Measurements from ENCODE around the gene YOD1.

Gene YOD1

DNA sequence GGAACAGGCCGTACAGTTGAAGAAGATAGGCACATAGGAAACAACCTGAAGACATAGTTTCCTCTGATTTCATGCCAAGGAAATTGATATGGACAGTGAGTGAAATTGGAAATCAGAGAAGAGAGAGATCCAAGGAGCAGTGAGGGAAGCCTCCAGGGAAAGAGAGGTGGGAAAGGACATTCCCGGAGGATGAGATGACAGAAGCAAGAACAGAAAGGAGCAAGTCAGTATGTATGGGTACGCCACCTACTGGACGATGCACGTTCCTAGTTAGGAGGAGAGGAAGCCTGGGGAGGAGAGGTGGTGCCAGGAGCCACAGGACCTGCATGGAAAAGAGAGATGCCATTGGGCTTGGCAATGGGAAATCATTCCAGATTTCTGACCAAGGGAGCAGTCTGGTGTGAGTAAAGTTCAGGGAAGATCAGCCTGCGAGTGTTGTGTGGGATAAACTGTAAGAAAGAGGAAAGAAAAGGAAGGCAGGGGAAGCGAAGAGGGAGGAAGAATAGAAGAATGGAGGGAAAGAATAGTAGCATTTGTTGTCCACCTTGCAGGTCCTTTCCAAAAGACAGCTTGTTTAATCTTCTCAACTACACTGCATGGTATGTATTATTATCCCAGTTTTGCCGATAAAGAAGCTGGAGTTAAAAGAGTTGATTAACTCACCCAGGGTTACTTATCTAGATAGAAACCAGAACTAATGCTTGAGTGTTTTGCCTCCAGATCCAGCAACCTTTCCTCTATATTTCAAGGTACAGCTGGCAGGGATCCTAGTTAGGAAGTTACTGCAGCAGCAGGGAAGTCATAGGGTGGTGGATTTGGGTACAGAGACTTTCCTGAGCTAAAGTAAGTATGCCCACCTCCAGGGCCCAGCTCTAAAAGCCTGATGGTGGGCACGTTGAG is 45.8 kb downstream of the YOD1 start:
- DNase-seq: no peak

DNA sequence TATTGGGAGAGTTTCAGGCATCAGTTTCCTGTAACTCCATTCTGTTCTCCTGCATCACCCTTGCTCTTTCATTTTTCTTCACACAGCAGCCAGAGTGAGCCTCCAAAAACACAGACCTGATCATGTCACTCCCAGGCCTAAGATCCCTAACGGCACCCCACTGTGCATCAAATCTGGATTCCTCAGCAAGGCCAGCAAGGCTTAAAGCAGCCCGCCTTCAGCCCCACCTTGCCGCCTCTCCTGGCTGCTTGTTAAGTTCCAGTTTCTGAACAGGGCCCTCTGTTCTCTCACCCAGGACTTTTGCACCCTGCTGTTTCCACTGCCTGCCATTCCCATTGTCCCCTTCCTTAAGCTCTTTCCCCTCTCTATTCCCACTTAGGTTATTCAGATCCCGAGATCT is 47.8 kb downstream of the YOD1 start:
- DNase-seq: no peak

DNA sequence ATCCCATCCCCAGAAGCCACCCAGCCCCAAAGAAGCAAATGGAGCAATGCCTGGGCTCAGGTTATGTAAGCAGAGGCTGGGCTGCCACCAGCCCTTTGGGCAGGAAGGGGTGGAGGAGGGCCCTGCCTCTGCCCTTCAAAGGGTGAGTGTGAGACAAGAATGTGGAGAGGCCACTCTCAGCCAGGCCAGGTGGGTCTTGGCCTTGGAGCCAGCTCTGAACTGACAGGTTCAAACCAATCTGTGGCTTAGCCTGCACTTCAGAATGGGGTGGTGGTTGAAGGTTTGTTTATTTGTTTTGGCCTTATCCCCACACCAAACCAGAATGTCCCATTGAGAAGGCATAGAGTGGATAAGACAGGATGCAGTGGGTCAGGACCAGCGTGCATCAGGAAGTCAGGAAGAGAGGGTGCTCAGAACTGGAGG is 48.3 kb downstream of the YOD1 start:
- peak; percentile 75 for DNase-seq

DNA sequence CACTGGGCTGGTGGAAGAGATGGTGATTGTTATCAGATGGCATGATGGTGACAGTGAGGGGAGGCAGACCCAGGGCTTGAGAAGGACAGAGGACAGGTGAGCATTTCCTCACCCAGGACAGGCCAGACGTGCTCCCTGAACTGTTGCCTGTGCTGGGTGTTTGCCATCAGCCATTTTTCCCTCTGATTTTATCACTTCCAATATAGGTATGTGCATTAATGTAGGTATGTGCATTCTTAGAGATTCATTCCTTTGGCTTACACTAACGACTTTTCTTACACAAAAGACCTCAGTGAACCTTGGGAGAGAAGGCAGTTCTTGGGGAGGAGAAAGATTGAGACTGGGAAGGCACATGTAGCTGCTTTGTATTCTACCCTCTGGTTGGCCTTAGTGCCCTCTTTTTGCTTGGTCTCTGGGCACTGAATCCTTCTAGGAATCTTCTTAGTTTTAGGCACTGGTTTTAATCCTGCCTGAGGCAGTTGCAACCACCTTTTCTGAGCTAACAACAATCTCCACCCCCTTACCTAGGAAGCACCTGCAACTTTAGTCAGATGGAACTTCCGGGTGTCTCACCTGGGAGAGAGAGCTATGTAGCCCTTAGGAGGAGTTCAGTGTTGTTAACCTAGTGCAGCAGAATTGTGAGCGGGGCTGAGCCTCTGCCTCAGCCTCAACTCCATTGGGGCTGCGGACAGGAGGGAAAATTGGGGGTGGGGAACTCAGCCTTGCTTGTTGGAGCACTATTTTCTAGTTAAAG is 49.3 kb downstream of the YOD1 start:
- no peak for DNase-seq

DNA sequence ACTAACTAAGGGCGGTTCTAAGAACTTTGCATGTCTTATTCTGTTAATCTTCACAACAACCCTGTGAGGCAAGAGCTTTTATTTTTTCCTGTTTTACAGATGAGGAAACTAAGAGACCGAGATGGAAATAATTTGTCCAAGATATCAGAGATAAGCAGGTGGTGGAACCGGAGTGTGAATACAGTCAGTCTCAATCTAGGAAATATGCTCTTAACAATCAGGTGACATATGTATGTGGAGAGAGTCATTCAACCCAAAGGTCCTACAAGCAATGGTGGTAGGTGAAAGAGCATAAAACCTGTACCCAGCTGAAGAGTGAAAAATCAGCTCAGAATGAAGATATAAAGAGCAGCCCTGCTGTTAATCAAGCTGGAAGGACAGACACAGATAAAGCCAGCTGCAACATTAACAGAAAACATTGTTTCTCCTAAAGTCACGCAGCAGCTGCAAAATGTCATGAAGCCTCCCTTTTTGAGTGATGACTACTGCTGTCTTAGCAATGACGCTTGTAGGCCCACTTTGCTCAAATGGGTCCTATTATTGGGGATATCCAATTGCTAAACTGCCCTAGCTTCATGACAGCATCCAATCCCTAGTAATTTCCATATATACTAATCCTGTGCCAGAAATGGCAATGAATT is 50.2 kb downstream of the YOD1 start:
- no peak for DNase-seq

DNA sequence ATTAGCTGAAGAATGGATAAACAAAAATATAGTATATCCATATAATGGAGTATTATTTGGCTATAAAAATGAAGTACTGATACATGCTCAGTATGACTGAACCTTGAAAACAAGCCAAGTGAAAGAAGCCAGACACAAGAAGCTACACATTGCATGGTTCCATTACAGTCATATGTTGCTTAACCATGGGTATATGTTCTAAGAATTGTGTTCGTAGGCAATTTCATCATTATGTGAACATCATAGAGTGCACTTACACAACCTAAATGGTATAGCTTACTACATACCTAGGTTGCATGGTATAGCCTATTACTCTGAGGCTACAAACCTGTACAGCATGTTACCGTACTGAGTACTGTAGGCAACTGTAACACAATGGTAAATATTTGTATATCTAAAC is 52.2 kb downstream of the YOD1 start:
- DNase-seq: no peak
